ENCODE results near the gene UNKL. TPM values are rescaled to one million over a fixed set of nuclear protein-coding genes. Genes with fewer than 3 reads are reported as not detected.
A peak's percentile ranks its signal among the peaks of the same experiment; 100 is the strongest.

The UNKL gene
- total RNA-seq, 1 donor from 2014 or later = 31.5 TPM

GRCh38 chr16:1338855-1339675 is 75.4 kb downstream of the UNKL start:
- Mint-ChIP-seq H3K4me3 (ENCODE audit: low read depth) (no peak overlapping the region), H3K27me3 (peaks cover 22% of the 10 kb centered on the region), H3K4me1 (ENCODE audit: low read depth) (peaks cover 6% of the 10 kb centered on the region), H3K36me3 (ENCODE audit: insufficient read depth) (no peaks in the 10 kb centered on the region), H3K27ac (no peak overlapping the region), H3K9me3 (ENCODE audit: low read depth) (no peaks in the 10 kb centered on the region)
- DNase-seq (ENCODE audit: low spot score, unreplicated experiment) = no peak
- no peak for TF ChIP-seq CTCF (IDR thresholded peaks at IDR 0.05; ENCODE audit: unreplicated experiment)

GRCh38 chr16:1338119-1338730 is 76.3 kb downstream of the UNKL start:
- Mint-ChIP-seq H3K4me1 (ENCODE audit: low read depth) (peaks cover 3% of the 10 kb centered on the region), H3K4me3 (ENCODE audit: low read depth) (no peak overlapping the region)

GRCh38 chr16:1337486-1337885 is 77.0 kb downstream of the UNKL start:
- Mint-ChIP-seq H3K4me3 (ENCODE audit: low read depth) (no peak overlapping the region), H3K4me1 (ENCODE audit: low read depth) (peaks cover 3% of the 10 kb centered on the region), H3K27me3 (peaks cover 26% of the 10 kb centered on the region), H3K27ac (no peak overlapping the region), H3K9me3 (ENCODE audit: low read depth) (no peaks in the 10 kb centered on the region), H3K36me3 (ENCODE audit: insufficient read depth) (no peaks in the 10 kb centered on the region)
- DNase-seq (ENCODE audit: low spot score, unreplicated experiment) = no peak
- TF ChIP-seq CTCF (IDR thresholded peaks at IDR 0.05; ENCODE audit: unreplicated experiment) = no peak

More at GRCh38 chr16:1338119-1338730, 76.3 kb downstream of the UNKL start:
- DNase-seq (ENCODE audit: low spot score, unreplicated experiment) = peak; percentile 62
- Mint-ChIP-seq H3K27ac (no peak overlapping the region), H3K9me3 (ENCODE audit: low read depth) (no peaks in the 10 kb centered on the region), H3K36me3 (ENCODE audit: insufficient read depth) (no peaks in the 10 kb centered on the region), H3K27me3 (peaks cover 22% of the 10 kb centered on the region)
- peak; percentile 68 for TF ChIP-seq CTCF (IDR thresholded peaks at IDR 0.05; ENCODE audit: unreplicated experiment)

- no peaks in the 10 kb centered on the region for H3K36me3 Mint-ChIP-seq (ENCODE audit: insufficient read depth)
- H3K27me3 Mint-ChIP-seq = peaks cover 27% of the 10 kb centered on the region
These were observed 77.9 kb downstream of the UNKL start for GRCh38 chr16:1336619-1337018.

More at GRCh38 chr16:1336619-1337018, 77.9 kb downstream of the UNKL start:
- no peak for TF ChIP-seq CTCF (IDR thresholded peaks at IDR 0.05; ENCODE audit: unreplicated experiment)
- Mint-ChIP-seq H3K4me3 (ENCODE audit: low read depth) (no peak overlapping the region), H3K9me3 (ENCODE audit: low read depth) (no peaks in the 10 kb centered on the region), H3K27ac (no peak overlapping the region), H3K4me1 (ENCODE audit: low read depth) (peaks cover 7% of the 10 kb centered on the region)
- DNase-seq (ENCODE audit: low spot score, unreplicated experiment) = no peak
